ENCODE data around the gene DDIT4. TPM values are rescaled to one million over a fixed set of nuclear protein-coding genes. Genes with fewer than 3 reads are reported as not detected.
"Not testable (repeated sequence)": the region's sequence is repeated elsewhere in the genome, so short reads cannot be mapped to it uniquely, and the experiment has no call there.

DDIT4 gene
- 246 and 704 TPM in 2 replicates for total RNA-seq

GRCh38 chr10:72273410-72274212, at the start of gene DDIT4:
Gene DDIT4 (plus strand): TSS chr10:72273924. CDS start chr10:72274217, 293 bp downstream.
- DNase-seq (ENCODE audit: low read depth) = peak; percentile 93

- not testable (repeated sequence) for DNase-seq (ENCODE audit: low read depth)
Measured at GRCh38 chr10:72224191-72224590, 49.5 kb upstream of the DDIT4 start.

GRCh38 chr10:72226418-72227027, 47.2 kb upstream of the DDIT4 start:
- DNase-seq (ENCODE audit: low read depth) = no peak

- no peak for DNase-seq (ENCODE audit: low read depth)
Measured at GRCh38 chr10:72227826-72228225, 45.9 kb upstream of the DDIT4 start.

- no peak for DNase-seq (ENCODE audit: low read depth)
Measured at GRCh38 chr10:72228318-72228751, 45.4 kb upstream of the DDIT4 start.

GRCh38 chr10:72229261-72230251, 44.2 kb upstream of the DDIT4 start:
- DNase-seq (ENCODE audit: low read depth) = no peak

- no peak for DNase-seq (ENCODE audit: low read depth)
Measured at GRCh38 chr10:72233621-72234020, 40.1 kb upstream of the DDIT4 start.

GRCh38 chr10:72234560-72235095, 39.1 kb upstream of the DDIT4 start:
- DNase-seq (ENCODE audit: low read depth) = no peak

- no peak for DNase-seq (ENCODE audit: low read depth)
Measured at GRCh38 chr10:72235544-72236279, 38.0 kb upstream of the DDIT4 start.

- no peak for DNase-seq (ENCODE audit: low read depth)
Measured at GRCh38 chr10:72238392-72239175, 35.1 kb upstream of the DDIT4 start.

GRCh38 chr10:72239409-72239808, 34.3 kb upstream of the DDIT4 start:
- DNase-seq (ENCODE audit: low read depth) = no peak

- no peak for DNase-seq (ENCODE audit: low read depth)
Measured at GRCh38 chr10:72240371-72240770, 33.4 kb upstream of the DDIT4 start.

GRCh38 chr10:72241691-72242252, 32.0 kb upstream of the DDIT4 start:
- no peak for DNase-seq (ENCODE audit: low read depth)

GRCh38 chr10:72242675-72243074, 31.0 kb upstream of the DDIT4 start:
- peak; percentile 55 for DNase-seq (ENCODE audit: low read depth)

GRCh38 chr10:72243822-72244437, 29.8 kb upstream of the DDIT4 start:
- DNase-seq (ENCODE audit: low read depth) = peak; percentile 90

- DNase-seq (ENCODE audit: low read depth) = no peak
Measured at GRCh38 chr10:72244573-72245038, 29.1 kb upstream of the DDIT4 start.

GRCh38 chr10:72245949-72246525, 27.7 kb upstream of the DDIT4 start:
- no peak for DNase-seq (ENCODE audit: low read depth)

GRCh38 chr10:72248468-72249151, 25.1 kb upstream of the DDIT4 start:
- DNase-seq (ENCODE audit: low read depth) = peak; percentile 86
